HuH-7.5 (cell line): ENCODE measurements around the gene NHEJ1.
A peak's percentile ranks its signal among the peaks of the same experiment; 100 is the strongest.

Experiments used
- DNase-seq: peaks from one replicate; pipeline ENCODE4 v3.0.0; 2011; ENCODE audit warnings: low spot score

Gene NHEJ1

GRCh38 chr2:219167997-219168396 is 7.4 kb upstream of the NHEJ1 start:
- no peak for DNase-seq

GRCh38 chr2:219165058-219165911 is 4.7 kb upstream of the NHEJ1 start:
- DNase-seq: no peak

- no peak for DNase-seq
Observed at GRCh38 chr2:219163156-219163555, 2.5 kb upstream of the NHEJ1 start.

GRCh38 chr2:219161097-219161496 is 482 bp upstream of the NHEJ1 start:
- DNase-seq: no peak

GRCh38 chr2:219159771-219160185 is 837 bp downstream of the NHEJ1 start:
- DNase-seq: no peak

GRCh38 chr2:219158586-219158985 is 2.0 kb downstream of the NHEJ1 start:
- no peak for DNase-seq

- no peak for DNase-seq
Observed at GRCh38 chr2:219158025-219158424, 2.6 kb downstream of the NHEJ1 start.

GRCh38 chr2:219157396-219157795 is 3.2 kb downstream of the NHEJ1 start:
- DNase-seq: no peak

- DNase-seq: peak; percentile 61
Observed at GRCh38 chr2:219155054-219155644, 5.5 kb downstream of the NHEJ1 start.

GRCh38 chr2:219149667-219150066 is 10.9 kb downstream of the NHEJ1 start:
- DNase-seq: no peak

GRCh38 chr2:219142329-219142728 is 18.3 kb downstream of the NHEJ1 start:
- DNase-seq: no peak

GRCh38 chr2:219140722-219141121 is 19.9 kb downstream of the NHEJ1 start:
- no peak for DNase-seq

- DNase-seq: no peak
Observed at GRCh38 chr2:219133976-219134375, 26.6 kb downstream of the NHEJ1 start.

- no peak for DNase-seq
Observed at GRCh38 chr2:219131744-219132143, 28.9 kb downstream of the NHEJ1 start.

GRCh38 chr2:219131327-219131726 is 29.3 kb downstream of the NHEJ1 start:
- DNase-seq: peak; percentile 53

GRCh38 chr2:219129589-219129988 is 31.0 kb downstream of the NHEJ1 start:
- no peak for DNase-seq

GRCh38 chr2:219128396-219128795 is 32.2 kb downstream of the NHEJ1 start:
- no peak for DNase-seq

- no peak for DNase-seq
Observed at GRCh38 chr2:219127037-219127635, 33.5 kb downstream of the NHEJ1 start.

- DNase-seq: peak; percentile 62
Observed at GRCh38 chr2:219126555-219126954, 34.1 kb downstream of the NHEJ1 start.

- DNase-seq: no peak
Observed at GRCh38 chr2:219125886-219126270, 34.7 kb downstream of the NHEJ1 start.

GRCh38 chr2:219125225-219125885 is 35.3 kb downstream of the NHEJ1 start:
- no peak for DNase-seq

- no peak for DNase-seq
Observed at GRCh38 chr2:219124381-219125110, 36.1 kb downstream of the NHEJ1 start.
